IMR-90 (cell line): ENCODE data around the gene LAMC2. TPM values are rescaled to one million over a fixed set of nuclear protein-coding genes. Genes with fewer than 3 reads are reported as not detected.

Experiments
- ATAC-seq: fragments of 200-7000 bp; cut with Tn5 transposase; 2 replicates; pipeline ENCODE4 v1.9.1; 2020; ENCODE audit warnings: low read depth, mild to moderate bottlenecking, moderate library complexity
- BruUV-seq: library from RNA; stranded (reverse); fragments of 400-500 nt; replicated peaks from 2 replicates; lab custom pipeline; 2021; lab: Mats Ljungman, UMichigan
- CTCF ChIA-PET: fragments of 300-600 bp; formaldehyde crosslinking; extraction: SDS; loops from one replicate; lab custom pipeline; 2021; ENCODE audit warnings: antibody characterized with exemption; lab: Yijun Ruan, JAX
- POLR2A ChIA-PET: fragments of 300-600 bp; sonication (Branson Sonifier 250); formaldehyde crosslinking; loops from one replicate; lab custom pipeline; 2022; ENCODE audit warnings: antibody characterized with exemption; ENCODE audit not compliant: unreplicated experiment; lab: Charles Lee
- DNase-seq: peaks from one replicate; pipeline ENCODE4 v3.0.0; 2013
- H2AFZ ChIP-seq: replicated peaks from 2 replicates; pipeline ENCODE3; 2013; ENCODE audit warnings: low read length, mild to moderate bottlenecking; ENCODE audit not compliant: poor library complexity
- H2AK5ac ChIP-seq: 2 replicates; pipeline ENCODE4 v1.6.1; 2013; ENCODE audit warnings: low read depth, low read length, inconsistent platforms
- H2AK9ac ChIP-seq: replicated peaks from 2 replicates; pipeline ENCODE3; 2013; ENCODE audit warnings: mild to moderate bottlenecking, low read depth, low read length, moderate library complexity; ENCODE audit not compliant: poor library complexity
- H2BK120ac ChIP-seq: 2 replicates; pipeline ENCODE4 v1.6.1; 2013; ENCODE audit warnings: low read depth, low read length, inconsistent platforms
- H2BK15ac ChIP-seq: 3 replicates; pipeline ENCODE4 v1.6.1; 2013; ENCODE audit warnings: low read depth, low read length, inconsistent platforms
- H2BK20ac ChIP-seq: 2 replicates; pipeline ENCODE4 v1.6.1; 2013; ENCODE audit warnings: low read depth, mild to moderate bottlenecking, inconsistent platforms, low read length, moderate library complexity
- H2BK5ac ChIP-seq: 2 replicates; pipeline ENCODE4 v1.6.1; 2013; ENCODE audit warnings: mild to moderate bottlenecking, low read depth, low read length, inconsistent platforms; ENCODE audit not compliant: poor library complexity, severe bottlenecking
- H3K14ac ChIP-seq: replicated peaks from 2 replicates; pipeline ENCODE4 v1.6.1; 2013; ENCODE audit warnings: low read depth, low read length, inconsistent platforms
- H3K18ac ChIP-seq: 2 replicates; pipeline ENCODE4 v1.6.1; 2013; ENCODE audit warnings: low read depth, low read length, control low read depth
- H3K23ac ChIP-seq: 2 replicates; pipeline ENCODE4 v1.6.1; 2013; ENCODE audit warnings: low read depth, low read length, inconsistent platforms
- H3K27ac ChIP-seq: 2 replicates; pipeline ENCODE4 v1.5.1; 2013; ENCODE audit warnings: mild to moderate bottlenecking, control low read depth, low read length; ENCODE audit not compliant: insufficient read depth
- H3K27me3 ChIP-seq: 2 replicates; pipeline ENCODE4 v1.6.1; 2013; ENCODE audit warnings: low read length; ENCODE audit not compliant: control insufficient read depth, insufficient read depth
- H3K36me3 ChIP-seq: 2 replicates; pipeline ENCODE4 v1.6.1; 2013; ENCODE audit warnings: low read length, mixed read lengths; ENCODE audit not compliant: control insufficient read depth, insufficient read depth
- H3K4ac ChIP-seq: 2 replicates; pipeline ENCODE4 v1.6.1; 2013; ENCODE audit warnings: low read depth, low read length, inconsistent platforms
- H3K4me1 ChIP-seq: 2 replicates; pipeline ENCODE4 v1.6.1; 2013; ENCODE audit warnings: low read length, mixed read lengths; ENCODE audit not compliant: control insufficient read depth, insufficient read depth
- H3K4me2 ChIP-seq: 2 replicates; pipeline ENCODE4 v1.6.1; 2013; ENCODE audit warnings: low read depth, mild to moderate bottlenecking, control low read depth, low read length, moderate library complexity
- H3K4me3 ChIP-seq: 2 replicates; pipeline ENCODE4 v1.5.1; 2013; ENCODE audit warnings: low read depth, mild to moderate bottlenecking, control low read depth, low read length, moderate library complexity; ENCODE audit not compliant: insufficient read depth
- H3K56ac ChIP-seq: 2 replicates; pipeline ENCODE4 v1.6.1; 2013; ENCODE audit warnings: low read length, inconsistent platforms; ENCODE audit not compliant: insufficient read depth; ENCODE audit errors: extremely low read depth
- H3K79me1 ChIP-seq, 2 experiments: 2 replicates each; pipeline ENCODE4 v1.6.1; 2013; ENCODE audit warnings: low read length in 2 of 2, inconsistent platforms in 1 of 2, low read depth in 1 of 2
- H3K9ac ChIP-seq: 2 replicates; pipeline ENCODE4 v1.6.1; 2013; ENCODE audit warnings: low read depth, low read length, control low read depth
- H3K9me1 ChIP-seq: 2 replicates; pipeline ENCODE4 v1.6.1; 2013; ENCODE audit warnings: low read length, inconsistent platforms; ENCODE audit not compliant: insufficient read depth
- H3K9me3 ChIP-seq: 2 replicates; pipeline ENCODE4 v1.6.1; 2013; ENCODE audit warnings: low read length; ENCODE audit not compliant: control insufficient read depth, insufficient read depth
- H4K20me1 ChIP-seq: 2 replicates; pipeline ENCODE4 v1.6.1; 2013; ENCODE audit warnings: low read length, inconsistent platforms; ENCODE audit not compliant: insufficient read depth
- H4K5ac ChIP-seq: 2 replicates; pipeline ENCODE4 v1.6.1; 2013; ENCODE audit warnings: mild to moderate bottlenecking, low read depth, low read length, control low read depth
- H4K8ac ChIP-seq, 2 experiments: 2 replicates each; pipeline ENCODE4 v1.6.1; 2013; ENCODE audit warnings: low read depth in 2 of 2, low read length in 2 of 2, control low read depth in 1 of 2, inconsistent platforms in 1 of 2
- H4K91ac ChIP-seq: 2 replicates; pipeline ENCODE4 v1.6.1; 2013; ENCODE audit warnings: low read depth, low read length, inconsistent platforms; ENCODE audit not compliant: insufficient read depth
- BHLHE40 ChIP-seq: fragments of 150-350 bp; IDR thresholded peaks from 2 replicates; pipeline ENCODE4 v1.6.1; 2016; ENCODE audit warnings: mild to moderate bottlenecking, low read depth, low read length
- CEBPB ChIP-seq: IDR thresholded peaks from 2 replicates; pipeline ENCODE4 v1.6.1; 2012; ENCODE audit warnings: low read depth, low read length, improper control_type of control experiment
- CHD1 ChIP-seq: IDR thresholded peaks from 2 replicates; pipeline ENCODE4 v1.6.1; 2012; ENCODE audit warnings: low read depth, low read length, improper control_type of control experiment
- FOS ChIP-seq: fragments of 150-350 bp; IDR thresholded peaks from 2 replicates; pipeline ENCODE4 v1.6.1; 2016; ENCODE audit warnings: low read depth, low read length
- MAFK ChIP-seq: IDR thresholded peaks from 2 replicates; pipeline ENCODE4 v1.6.1; 2012; ENCODE audit warnings: low read depth, low read length, improper control_type of control experiment
- MAZ ChIP-seq: IDR thresholded peaks from 2 replicates; pipeline ENCODE4 v1.6.1; 2012; ENCODE audit warnings: low read depth, mild to moderate bottlenecking, low read length, improper control_type of control experiment, moderate library complexity, borderline replicate concordance
- MXI1 ChIP-seq: IDR thresholded peaks from 2 replicates; pipeline ENCODE4 v1.6.1; 2012; ENCODE audit warnings: low read depth, mild to moderate bottlenecking, low read length, moderate library complexity, borderline replicate concordance
- NFE2L2 ChIP-seq: fragments of 150-350 bp; IDR thresholded peaks from 2 replicates; pipeline ENCODE4 v1.6.1; 2016; ENCODE audit warnings: low read depth, mild to moderate bottlenecking, low read length
- POLR2A ChIP-seq: IDR thresholded peaks from 2 replicates; pipeline ENCODE4 v1.6.1; 2012; ENCODE audit warnings: mild to moderate bottlenecking, low read depth, low read length
- RAD21 ChIP-seq: IDR thresholded peaks from 2 replicates; pipeline ENCODE4 v1.6.1; 2012; ENCODE audit warnings: low read length, improper control_type of control experiment
- RCOR1 ChIP-seq: IDR thresholded peaks from 2 replicates; pipeline ENCODE4 v1.6.1; 2012; ENCODE audit warnings: mild to moderate bottlenecking, low read length, improper control_type of control experiment; ENCODE audit not compliant: insufficient replicate concordance
- RFX5 ChIP-seq: IDR thresholded peaks from 2 replicates; pipeline ENCODE4 v1.8.0; 2012; ENCODE audit warnings: low read depth, mild to moderate bottlenecking, low read length, moderate library complexity
- SMC3 ChIP-seq: fragments of 150-350 bp; IDR thresholded peaks from 2 replicates; pipeline ENCODE4 v1.6.1; 2016; ENCODE audit warnings: low read depth, mild to moderate bottlenecking, antibody characterized with exemption, low read length, moderate library complexity
- WGBS, 2 experiments: methylation state at CpG; one replicate each; pipeline versions ENCODE4 v1.1.5 to v1.1.7; 2013; ENCODE audit warnings: missing lambda C conversion rate in 2 of 2; ENCODE audit not compliant: insufficient read length in 1 of 2; ENCODE audit errors: extremely low coverage in 2 of 2; 5-methylcytosine and 5-hydroxymethylcytosine counted together
- dilution Hi-C: fragments of 300-500 bp; cut with HindIII; formaldehyde crosslinking; loops from one replicate; pipeline ENCODE4 v1.14.3; 2018; ENCODE audit warnings: low sequenced_read_pairs; ENCODE audit not compliant: unreplicated experiment
- in situ Hi-C: fragments of 300-500 bp; cut with MboI; formaldehyde crosslinking; loops from 3 replicates; pipeline ENCODE4 v1.14.3; 2019; ENCODE audit warnings: low sequenced_read_pairs, inconsistent platforms, mixed read lengths
- intact Hi-C: fragments of 100-400 bp; cut with micrococcal nuclease; formaldehyde crosslinking; loops from 2 replicates; pipeline ENCODE4 v1.10.0; 2022
- polyA plus RNA-seq, 3 experiments: library from polyadenylated mRNA; depleted of rRNA; stranded (reverse); fragments of >200 nt; gene quantifications; 2 replicates each; pipeline ENCODE4 v1.2.3, GENCODE V29; 2012; ENCODE audit warnings: low replicate concordance in 1 of 3
- total RNA-seq: library from RNA; depleted of rRNA; stranded (reverse); fragments of >200 nt; gene quantifications from 2 replicates; pipeline ENCODE4 v1.2.3, GENCODE V29; 2012
- TF ChIP-seq, protein P1 (sequence below): conservative IDR thresholded peaks from 2 replicates; pipeline ENCODE4 v1.5.1; 2012; ENCODE audit warnings: mild to moderate bottlenecking, low read depth, low read length, improper control_type of control experiment
- TF ChIP-seq, protein P2 (sequence below): fragments of 150-350 bp; IDR thresholded peaks from 2 replicates; pipeline ENCODE4 v1.6.1; 2017; ENCODE audit warnings: mild to moderate bottlenecking, antibody characterized with exemption, low read length, low read depth
- TF ChIP-seq, protein P3 (sequence below): fragments of 150-350 bp; IDR thresholded peaks from 2 replicates; pipeline ENCODE4 v1.6.1; 2016; ENCODE audit warnings: low read depth, mild to moderate bottlenecking, low read length, moderate library complexity, borderline replicate concordance

LAMC2 gene
- total and polyA plus RNA-seq, 2 of the 4 experiments (the other 2 are of a cell fraction) = 2.3 to 2.8 TPM

DNA sequence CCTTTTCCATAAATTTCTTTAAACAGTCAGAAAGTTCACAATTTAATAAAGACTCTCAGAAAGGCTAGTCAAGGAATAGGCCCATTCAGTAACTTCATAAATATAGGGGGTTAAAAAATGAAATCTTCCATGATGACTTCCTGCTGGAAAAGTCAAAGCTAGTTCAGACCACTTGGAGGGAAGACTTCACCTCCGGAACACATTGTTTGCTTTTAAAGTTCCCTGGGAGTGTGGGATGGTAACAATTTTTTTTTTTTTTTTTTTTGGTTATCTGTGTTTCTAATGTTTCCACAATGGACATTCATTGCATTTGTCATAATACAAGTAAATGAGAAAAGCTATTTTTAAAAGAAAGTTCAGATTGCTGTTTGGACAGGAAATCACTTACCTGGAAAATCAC, 18.4 kb upstream of the LAMC2 start:
- BruUV-seq = no TSS peak
- ChIA-PET POLR2A (no interaction called here), CTCF (no interaction called here)
- no peaks in the 10 kb centered on the region for H3K36me3 ChIP-seq
- H3K4me2 ChIP-seq = no peak overlapping the region
- H4K20me1 ChIP-seq = no peaks in the 10 kb centered on the region
- H2AK5ac ChIP-seq = no peak overlapping the region
- no peak overlapping the region for H4K8ac ChIP-seq
- no peak overlapping the region for H3K18ac ChIP-seq
- H3K9me3 ChIP-seq = no peaks in the 10 kb centered on the region
- H2AFZ ChIP-seq = no peak overlapping the region
- no CpG with 5 or more reads among the region's 1 CpG for WGBS, 2 experiments
- H2BK15ac ChIP-seq = no peak overlapping the region
- no peak overlapping the region for H3K27ac ChIP-seq
- peaks cover 2% of the 10 kb centered on the region; the same call in 1 of the 2 replicates for H3K27me3 ChIP-seq
- H2BK20ac ChIP-seq = no peak overlapping the region
- H3K4me3 ChIP-seq = no peak overlapping the region
- DNase-seq = no peak
- dilution Hi-C loops (no loop called here), in situ Hi-C loops (no loop called here), intact Hi-C loops (no loop called here)
- H2AK9ac ChIP-seq = no peak overlapping the region
- peaks cover 5% of the 10 kb centered on the region for H3K9me1 ChIP-seq
- H4K91ac ChIP-seq = no peak overlapping the region
- H2BK5ac ChIP-seq = no peak overlapping the region
- H2BK120ac ChIP-seq = no peak overlapping the region
- no peaks in the 10 kb centered on the region for H3K79me1 ChIP-seq
- no peak overlapping the region for H3K23ac ChIP-seq
- no peak overlapping the region for H3K56ac ChIP-seq
- TF ChIP-seq FOS (no peak), NFE2L2 (no peak), MAZ (no peak), MXI1 (no peak), MAFK (no peak), POLR2A (no peak), RAD21 (no peak), SMC3 (no peak), CHD1 (no peak), RFX5 (no peak), RCOR1 (no peak), CEBPB (no peak), BHLHE40 (no peak)
- TF ChIP-seq, protein P1, sequence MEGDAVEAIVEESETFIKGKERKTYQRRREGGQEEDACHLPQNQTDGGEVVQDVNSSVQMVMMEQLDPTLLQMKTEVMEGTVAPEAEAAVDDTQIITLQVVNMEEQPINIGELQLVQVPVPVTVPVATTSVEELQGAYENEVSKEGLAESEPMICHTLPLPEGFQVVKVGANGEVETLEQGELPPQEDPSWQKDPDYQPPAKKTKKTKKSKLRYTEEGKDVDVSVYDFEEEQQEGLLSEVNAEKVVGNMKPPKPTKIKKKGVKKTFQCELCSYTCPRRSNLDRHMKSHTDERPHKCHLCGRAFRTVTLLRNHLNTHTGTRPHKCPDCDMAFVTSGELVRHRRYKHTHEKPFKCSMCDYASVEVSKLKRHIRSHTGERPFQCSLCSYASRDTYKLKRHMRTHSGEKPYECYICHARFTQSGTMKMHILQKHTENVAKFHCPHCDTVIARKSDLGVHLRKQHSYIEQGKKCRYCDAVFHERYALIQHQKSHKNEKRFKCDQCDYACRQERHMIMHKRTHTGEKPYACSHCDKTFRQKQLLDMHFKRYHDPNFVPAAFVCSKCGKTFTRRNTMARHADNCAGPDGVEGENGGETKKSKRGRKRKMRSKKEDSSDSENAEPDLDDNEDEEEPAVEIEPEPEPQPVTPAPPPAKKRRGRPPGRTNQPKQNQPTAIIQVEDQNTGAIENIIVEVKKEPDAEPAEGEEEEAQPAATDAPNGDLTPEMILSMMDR = no peak
- TF ChIP-seq, protein P2, sequence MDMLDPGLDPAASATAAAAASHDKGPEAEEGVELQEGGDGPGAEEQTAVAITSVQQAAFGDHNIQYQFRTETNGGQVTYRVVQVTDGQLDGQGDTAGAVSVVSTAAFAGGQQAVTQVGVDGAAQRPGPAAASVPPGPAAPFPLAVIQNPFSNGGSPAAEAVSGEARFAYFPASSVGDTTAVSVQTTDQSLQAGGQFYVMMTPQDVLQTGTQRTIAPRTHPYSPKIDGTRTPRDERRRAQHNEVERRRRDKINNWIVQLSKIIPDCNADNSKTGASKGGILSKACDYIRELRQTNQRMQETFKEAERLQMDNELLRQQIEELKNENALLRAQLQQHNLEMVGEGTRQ = no peak
- TF ChIP-seq, protein P3, sequence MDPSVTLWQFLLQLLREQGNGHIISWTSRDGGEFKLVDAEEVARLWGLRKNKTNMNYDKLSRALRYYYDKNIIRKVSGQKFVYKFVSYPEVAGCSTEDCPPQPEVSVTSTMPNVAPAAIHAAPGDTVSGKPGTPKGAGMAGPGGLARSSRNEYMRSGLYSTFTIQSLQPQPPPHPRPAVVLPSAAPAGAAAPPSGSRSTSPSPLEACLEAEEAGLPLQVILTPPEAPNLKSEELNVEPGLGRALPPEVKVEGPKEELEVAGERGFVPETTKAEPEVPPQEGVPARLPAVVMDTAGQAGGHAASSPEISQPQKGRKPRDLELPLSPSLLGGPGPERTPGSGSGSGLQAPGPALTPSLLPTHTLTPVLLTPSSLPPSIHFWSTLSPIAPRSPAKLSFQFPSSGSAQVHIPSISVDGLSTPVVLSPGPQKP = no peak
- H3K4me1 ChIP-seq = peaks cover 8% of the 10 kb centered on the region
- H4K5ac ChIP-seq = no peak overlapping the region
- no peak overlapping the region for H3K9ac ChIP-seq
- no peak overlapping the region for H3K14ac ChIP-seq
- H3K4ac ChIP-seq = no peak overlapping the region
- no peak for ATAC-seq
